ENCODE data around the gene LAD1. TPM values are rescaled to one million over a fixed set of nuclear protein-coding genes. Genes with fewer than 3 reads are reported as not detected.

LAD1 gene
- total RNA-seq, 1 donor from 2014 or later: not detected

Other genes starting within 250 kb of the LAD1 start
- gene TMEM9, start 244.8 kb downstream of the LAD1 start, total RNA-seq: 14.9 and 16.9 TPM in 2 replicates
- gene IGFN1, start 208.5 kb downstream of the LAD1 start, total RNA-seq: not detected in 2 replicates
- not detected in 2 replicates for gene PKP1, start 115.8 kb downstream of the LAD1 start, total RNA-seq
- not detected in 2 replicates for gene TNNT2, start 21.6 kb downstream of the LAD1 start, total RNA-seq
- not detected in 2 replicates for gene TNNI1, start 22.4 kb upstream of the LAD1 start, total RNA-seq
- gene PHLDA3, start 69.9 kb upstream of the LAD1 start, total RNA-seq: 8.8 and 9.2 TPM in 2 replicates
- 61.4 and 62.9 TPM in 2 replicates for gene CSRP1, start 107.8 kb upstream of the LAD1 start, total RNA-seq
- gene NAV1, start 139.8 kb upstream of the LAD1 start, total RNA-seq: 1.3 and 1.6 TPM in 2 replicates

Data from activated T-helper 2 cell treated with anti-CD3 and anti-CD28 coated beads, Interferon-gamma antibody, Interleukin-2, Interleukin-4, amounts not matched to agents 10 μg/mL and 5 μg/mL and 100 μg/mL, durations not matched to agents 14 hours and 24 hours and 36 hours (primary cell).